Caco-2 (cell line): ENCODE data around the gene CYRIA. TPM values are rescaled to one million over a fixed set of nuclear protein-coding genes. Genes with fewer than 3 reads are reported as not detected.

Source experiments
- BruUV-seq: library from RNA; stranded (reverse); fragments of 400-500 nt; replicated peaks from 2 replicates; lab custom pipeline; 2021; lab: Mats Ljungman, UMichigan
- CTCF ChIA-PET: fragments of 300-600 bp; sonication (Branson Sonifier 250); formaldehyde crosslinking; loops from one replicate; lab custom pipeline; 2022; ENCODE audit warnings: antibody characterized with exemption; lab: Charles Lee
- POLR2A ChIA-PET: fragments of 300-600 bp; sonication (Branson Sonifier 250); formaldehyde crosslinking; loops from one replicate; lab custom pipeline; 2022; ENCODE audit warnings: antibody characterized with exemption; lab: Charles Lee
- DNase-seq, 2 experiments: peaks; one replicate each; pipeline versions ENCODE4 v3.0.0 to v3.0.0-alpha.2; 2020 to 2022
- H3K27me3 ChIP-seq: replicated peaks from 2 replicates; pipeline ENCODE4 v1.6.0; 2011; ENCODE audit warnings: low read length; ENCODE audit not compliant: control insufficient read depth, insufficient read depth
- H3K36me3 ChIP-seq: 2 replicates; pipeline ENCODE4 v1.5.1; 2011; ENCODE audit warnings: low read length; ENCODE audit not compliant: control insufficient read depth, insufficient read depth
- H3K4me1 ChIP-seq: fragments of 250-450 bp; sonication (Bioruptor Pico); 2 replicates; pipeline ENCODE4 v1.5.1; 2020; ENCODE audit warnings: mild to moderate bottlenecking
- H3K4me3 ChIP-seq: 2 replicates; pipeline ENCODE4 v1.5.1; 2011; ENCODE audit warnings: low read depth, mild to moderate bottlenecking, control low read depth, low read length
- H3K9me3 ChIP-seq: fragments of 250-450 bp; sonication (Bioruptor Pico); 2 replicates; pipeline ENCODE4 v1.5.1; 2020; ENCODE audit warnings: mild to moderate bottlenecking, moderate library complexity
- H3K27ac Mint-ChIP-seq: one replicate; pipeline ENCODE4 v1.8.0; 2022; ENCODE audit warnings: mixed read lengths; ENCODE audit not compliant: unreplicated experiment
- H3K27me3 Mint-ChIP-seq: one replicate; pipeline ENCODE4 v1.8.0; 2022; ENCODE audit warnings: mixed read lengths; ENCODE audit not compliant: insufficient read depth, unreplicated experiment
- H3K36me3 Mint-ChIP-seq: one replicate; pipeline ENCODE4 v1.8.0; 2022; ENCODE audit warnings: mild to moderate bottlenecking, mixed read lengths; ENCODE audit not compliant: insufficient read depth, unreplicated experiment
- H3K4me1 Mint-ChIP-seq: one replicate; pipeline ENCODE4 v1.8.0; 2022; ENCODE audit warnings: low read depth, mixed read lengths; ENCODE audit not compliant: unreplicated experiment
- H3K4me3 Mint-ChIP-seq: one replicate; pipeline ENCODE4 v1.8.0; 2022; ENCODE audit warnings: mild to moderate bottlenecking, moderate library complexity, mixed read lengths; ENCODE audit not compliant: unreplicated experiment
- H3K9me3 Mint-ChIP-seq: one replicate; pipeline ENCODE4 v1.8.0; 2022; ENCODE audit warnings: mixed read lengths; ENCODE audit not compliant: unreplicated experiment
- CTCF ChIP-seq, 2 experiments: fragments of 200-600 bp in 1 of 2; IDR thresholded peaks; 1 replicate in 1 of 2; 2 replicates in 1 of 2; pipeline versions ENCODE4 v1.5.1 to v1.8.0; 2011 to 2022; ENCODE audit warnings: antibody characterized with exemption in 1 of 2, control low read depth in 1 of 2, inconsistent platforms in 1 of 2, low read depth in 1 of 2, low read length in 1 of 2, mild to moderate bottlenecking in 1 of 2, moderate library complexity in 1 of 2; ENCODE audit not compliant: insufficient read depth in 1 of 2, severe bottlenecking in 1 of 2, unreplicated experiment in 1 of 2
- intact Hi-C: fragments of 100-400 bp; cut with micrococcal nuclease; formaldehyde crosslinking; loops from one replicate; pipeline ENCODE4 v1.10.0; 2022; ENCODE audit not compliant: unreplicated experiment
- total RNA-seq: library from RNA; stranded (reverse); gene quantifications from 2 replicates; pipeline ENCODE4 v1.2.3, GENCODE V29; 2022

CYRIA gene
- total RNA-seq, 1 experiment from 2014 or later: 0.20 TPM

GRCh38 chr2:16645088-16645487 lies 20.5 kb downstream of the CYRIA start:
- Histone ChIP-seq H3K4me1 (0 out of 2 replicates have a peak, but pooled peaks cover 4% of the 10 kb centered on the region), H3K27me3 (no peaks in the 10 kb centered on the region), H3K9me3 (no peaks in the 10 kb centered on the region), H3K4me3 (no peak overlapping the region), H3K36me3 (no peaks in the 10 kb centered on the region)
- no peak for TF ChIP-seq CTCF (IDR thresholded peaks at IDR 0.05; ENCODE audit: insufficient read depth in 1 of 2, low read depth in 1 of 2, low read length in 1 of 2, severe bottlenecking in 1 of 2, unreplicated experiment in 1 of 2)
- POLR2A ChIA-PET: no interaction called here
- intact Hi-C loops: no loop called here
- no TSS peak for BruUV-seq
- H3K27ac Mint-ChIP-seq: no peak overlapping the region
- no peak overlapping the region for H3K4me3 Mint-ChIP-seq
- no peak for DNase-seq
- H3K4me1 Mint-ChIP-seq: no peaks in the 10 kb centered on the region
- no peaks in the 10 kb centered on the region for H3K36me3 Mint-ChIP-seq
- no peaks in the 10 kb centered on the region for H3K9me3 Mint-ChIP-seq
- H3K27me3 Mint-ChIP-seq: peaks cover 9% of the 10 kb centered on the region
- CTCF ChIA-PET: no interaction called here

- Histone ChIP-seq H3K36me3 (no peaks in the 10 kb centered on the region), H3K27me3 (no peaks in the 10 kb centered on the region), H3K4me3 (no peak overlapping the region), H3K9me3 (no peaks in the 10 kb centered on the region), H3K4me1 (0 out of 2 replicates have a peak, but pooled peaks cover 4% of the 10 kb centered on the region)
- no peak for TF ChIP-seq CTCF (IDR thresholded peaks at IDR 0.05; ENCODE audit: insufficient read depth in 1 of 2, low read depth in 1 of 2, low read length in 1 of 2, severe bottlenecking in 1 of 2, unreplicated experiment in 1 of 2)
- intact Hi-C loops: no loop called here
- BruUV-seq: no TSS peak
- DNase-seq: no peak
- Mint-ChIP-seq H3K27me3 (peaks cover 9% of the 10 kb centered on the region), H3K36me3 (no peaks in the 10 kb centered on the region), H3K27ac (no peak overlapping the region), H3K4me1 (no peaks in the 10 kb centered on the region), H3K9me3 (no peaks in the 10 kb centered on the region), H3K4me3 (no peak overlapping the region)
- CTCF ChIA-PET: no interaction called here
- POLR2A ChIA-PET: no interaction called here
Observed at GRCh38 chr2:16644221-16644925, 21.3 kb downstream of the CYRIA start.

GRCh38 chr2:16643099-16643498 lies 22.5 kb downstream of the CYRIA start:
- H3K36me3 ChIP-seq: no peaks in the 10 kb centered on the region
- H3K4me3 ChIP-seq: no peak overlapping the region
- no peaks in the 10 kb centered on the region for H3K4me1 Mint-ChIP-seq
- DNase-seq: no peak
- 0 out of 2 replicates have a peak, but pooled peaks cover 4% of the 10 kb centered on the region for H3K4me1 ChIP-seq
- no peaks in the 10 kb centered on the region for H3K9me3 ChIP-seq
- H3K27ac Mint-ChIP-seq: no peak overlapping the region
- peaks cover 14% of the 10 kb centered on the region for H3K27me3 Mint-ChIP-seq
- TF ChIP-seq CTCF (IDR thresholded peaks at IDR 0.05; ENCODE audit: insufficient read depth in 1 of 2, low read depth in 1 of 2, low read length in 1 of 2, severe bottlenecking in 1 of 2, unreplicated experiment in 1 of 2): no peak
- H3K36me3 Mint-ChIP-seq: no peaks in the 10 kb centered on the region
- no peak overlapping the region for H3K4me3 Mint-ChIP-seq
- POLR2A ChIA-PET: no interaction called here
- H3K9me3 Mint-ChIP-seq: no peaks in the 10 kb centered on the region
- no peaks in the 10 kb centered on the region; the same call in 1 of the 2 replicates for H3K27me3 ChIP-seq
- BruUV-seq: no TSS peak
- CTCF ChIA-PET: no interaction called here
- intact Hi-C loops: no loop called here
